KOPT-K1 (cell line): ENCODE results near the gene COIL.

Source experiments
- H3K27ac ChIP-seq: fragments of 200-600 bp; sonication (generic); 2 replicates; pipeline ENCODE4 v1.5.1; 2016; ENCODE audit warnings: antibody characterized with exemption, mild to moderate bottlenecking, low read depth, low read length; ENCODE audit not compliant: poor library complexity, severe bottlenecking
- H3K36me3 ChIP-seq: fragments of 200-600 bp; sonication (generic); 2 replicates; pipeline ENCODE4 v1.5.1; 2017; ENCODE audit warnings: antibody characterized with exemption, mild to moderate bottlenecking, low read length, moderate library complexity; ENCODE audit not compliant: insufficient read depth
- H3K9me3 ChIP-seq: fragments of 200-600 bp; sonication (generic); 2 replicates; pipeline ENCODE4 v1.5.1; 2017; ENCODE audit warnings: antibody characterized with exemption, low read length, mild to moderate bottlenecking; ENCODE audit not compliant: insufficient read depth, poor library complexity, severe bottlenecking

The COIL gene

GRCh38 chr17:56892333-56892732, 68.5 kb downstream of the COIL start:
- Histone ChIP-seq H3K9me3 (peaks cover 33% of the 10 kb centered on the region), H3K36me3 (peaks cover 100% of the 10 kb centered on the region)

DNA sequence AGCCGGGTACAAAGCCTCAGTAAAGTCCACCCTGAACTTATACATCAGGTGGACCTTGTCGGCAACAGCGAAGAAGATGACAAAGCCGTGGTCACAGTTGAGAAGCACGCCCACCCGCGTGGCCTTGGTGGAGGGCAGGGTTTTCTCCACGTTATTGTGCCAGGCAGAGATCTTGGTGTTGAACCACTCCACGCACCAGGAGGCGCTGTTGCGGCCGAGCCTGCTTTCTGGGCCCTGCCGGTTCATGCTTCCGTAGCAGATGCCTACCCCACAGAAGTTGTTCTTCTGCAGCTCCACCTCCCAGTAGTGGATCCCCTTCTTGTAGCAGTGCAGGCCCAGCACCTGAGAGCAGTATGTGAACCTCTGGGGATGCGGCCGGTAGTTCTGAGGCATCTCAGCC, 69.1 kb downstream of the COIL start:
- no peak overlapping the region for H3K27ac ChIP-seq
- H3K9me3 ChIP-seq: peaks cover 33% of the 10 kb centered on the region
- peaks cover 100% of the 10 kb centered on the region for H3K36me3 ChIP-seq

More at GRCh38 chr17:56892333-56892732, 68.5 kb downstream of the COIL start:
- no peak overlapping the region for H3K27ac ChIP-seq

- Histone ChIP-seq H3K36me3 (peaks cover 100% of the 10 kb centered on the region), H3K27ac (no peak overlapping the region), H3K9me3 (peaks cover 33% of the 10 kb centered on the region)
These were observed 69.8 kb downstream of the COIL start for GRCh38 chr17:56890906-56891674.

- Histone ChIP-seq H3K9me3 (peaks cover 33% of the 10 kb centered on the region), H3K36me3 (peaks cover 100% of the 10 kb centered on the region), H3K27ac (no peak overlapping the region)
These were observed 70.5 kb downstream of the COIL start for GRCh38 chr17:56890390-56890789.
